K562 (cell line): ENCODE data around the gene SRI. TPM values are rescaled to one million over a fixed set of nuclear protein-coding genes. Genes with fewer than 3 reads are reported as not detected.
A peak's percentile ranks its signal among the peaks of the same experiment; 100 is the strongest.

Experiments used
- EHMT2 ChIP-seq: fragments of 450-650 bp; IDR thresholded peaks from 2 replicates; pipeline ENCODE4 v1.6.1; 2018; ENCODE audit warnings: antibody characterized with exemption
- FOXK1 ChIP-seq: sonication (generic); formaldehyde crosslinking; IDR thresholded peaks from 2 replicates; pipeline ENCODE4 v1.8.0; 2022; ENCODE audit warnings: missing genetic modification reagents, mild to moderate bottlenecking, borderline replicate concordance
- PML ChIP-seq: IDR thresholded peaks from 2 replicates; pipeline ENCODE4 v1.6.1; 2012; ENCODE audit warnings: low read length, inconsistent platforms
- POLR3A ChIP-seq: IDR thresholded peaks from 2 replicates; pipeline ENCODE4 v1.6.1; 2011; ENCODE audit warnings: borderline replicate concordance, mild to moderate bottlenecking, moderate library complexity; ENCODE audit not compliant: insufficient read length, insufficient read depth; ENCODE audit errors: extremely low read depth
- POLR3G ChIP-seq: IDR thresholded peaks from 2 replicates; pipeline ENCODE4 v1.6.1; 2011; ENCODE audit not compliant: insufficient read length, insufficient replicate concordance; ENCODE audit errors: extremely low read depth
- RBM15 ChIP-seq: fragments of 200-400 bp; formaldehyde crosslinking; IDR thresholded peaks from 2 replicates; pipeline ENCODE4 v1.6.1; 2018; ENCODE audit warnings: mild to moderate bottlenecking, low read length, moderate library complexity; ENCODE audit not compliant: insufficient read depth
- RCOR1 ChIP-seq, 2 experiments: IDR thresholded peaks; 2 replicates each; pipeline ENCODE4 v1.6.1; 2012; ENCODE audit warnings: low read depth in 2 of 2, low read length in 2 of 2, borderline replicate concordance in 1 of 2, improper control_type of control experiment in 1 of 2
- STAT5A ChIP-seq: IDR thresholded peaks from 2 replicates; pipeline ENCODE4 v1.6.1; 2012; ENCODE audit warnings: low read length, inconsistent platforms, borderline replicate concordance
- TEAD1 ChIP-seq, 2 experiments: fragments of 450-650 bp in 1 of 2; sonication (generic) in 1 of 2; formaldehyde crosslinking; IDR thresholded peaks; 2 replicates each; pipeline versions ENCODE4 v1.4.0 to v1.8.0; 2020 to 2022; ENCODE audit warnings: mild to moderate bottlenecking in 2 of 2, missing genetic modification reagents in 1 of 2
- ZSCAN29 ChIP-seq: fragments of 450-650 bp; IDR thresholded peaks from 2 replicates; pipeline ENCODE4 v1.6.1; 2017
- polyA plus RNA-seq, 8 experiments: library from polyadenylated mRNA; depleted of rRNA in 4 of 8; stranded (reverse) in 5 of 8; unstranded in 3 of 8; fragments of >200 nt; fragmentation: Nextera tagmentation in 2 of 8; fragmentation: Illumina TruSeq in 1 of 8; extraction: Ambion mirVana in 2 of 8; extraction: Trizol in 1 of 8; gene quantifications; 2 replicates each; pipeline versions ENCODE4 v1.2.1 to v1.2.3, GENCODE V29; 2011 to 2014; ENCODE audit warnings: inconsistent platforms in 1 of 8, missing spikeins in 1 of 8
- total RNA-seq, 7 experiments: library from RNA; depleted of rRNA in 6 of 7; stranded (reverse); fragments of >200 nt in 6 of 7; fragmentation: Illumina TruSeq in 2 of 7; extraction: Trizol in 2 of 7; gene quantifications; 2 replicates each; pipeline versions ENCODE4 v1.2.1 to v1.2.3, GENCODE V29; 2011 to 2021; ENCODE audit warnings: low replicate concordance in 1 of 7
- TF ChIP-seq, protein P1 (sequence below), 2 experiments: IDR thresholded peaks; 2 replicates each; pipeline ENCODE4 v1.6.1; 2011; ENCODE audit warnings: borderline replicate concordance in 1 of 2, control low read depth in 1 of 2, low read depth in 1 of 2, low read length in 1 of 2, mild to moderate bottlenecking in 1 of 2, mixed read lengths in 1 of 2, moderate library complexity in 1 of 2; ENCODE audit not compliant: insufficient read depth in 1 of 2, insufficient read length in 1 of 2, poor library complexity in 1 of 2, severe bottlenecking in 1 of 2; ENCODE audit errors: extremely low read depth in 1 of 2
- TF ChIP-seq, protein P2 (sequence below), 2 experiments: fragments of 450-650 bp; IDR thresholded peaks; 2 replicates each; pipeline ENCODE4 v1.6.1; 2016; ENCODE audit warnings: mild to moderate bottlenecking in 2 of 2, borderline replicate concordance in 1 of 2, low read depth in 1 of 2, moderate library complexity in 1 of 2
- TF ChIP-seq, protein P3 (sequence below): fragments of 250-450 bp; sonication (Bioruptor Pico); IDR thresholded peaks from 2 replicates; pipeline ENCODE4 v1.5.0; 2021; ENCODE audit warnings: mild to moderate bottlenecking, borderline replicate concordance
- TF ChIP-seq, protein P4 (sequence below): fragments of 250-450 bp; sonication (Bioruptor Pico); IDR thresholded peaks from 2 replicates; pipeline ENCODE4 v1.5.1; 2021; ENCODE audit warnings: mild to moderate bottlenecking

Gene SRI
- total and polyA plus RNA-seq, 9 of the 15 experiments (the other 6 are each of a cell fraction or from before 2014, with no cell fraction given): 56.4 to 158 (median 119) TPM

DNA sequence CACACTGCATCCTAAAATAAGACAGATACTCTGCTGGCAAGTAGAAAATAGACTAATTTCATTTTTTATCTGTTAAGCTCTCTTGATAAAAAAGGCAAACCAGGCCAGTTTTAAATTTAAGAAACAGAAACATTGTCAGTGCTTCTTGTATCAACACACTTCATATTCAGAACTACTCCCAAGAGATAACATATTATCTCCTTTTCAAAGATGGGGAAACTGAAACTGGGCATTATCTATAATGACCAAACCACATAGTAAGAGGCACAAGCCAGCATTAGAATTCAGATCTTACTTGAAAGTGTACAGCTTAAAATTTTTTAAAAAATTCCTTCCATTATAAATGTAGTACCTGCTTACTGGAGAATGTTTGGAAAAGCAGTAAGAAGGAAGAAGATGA lies 14.7 kb downstream of the SRI start (continued):
- TF ChIP-seq, protein P1, sequence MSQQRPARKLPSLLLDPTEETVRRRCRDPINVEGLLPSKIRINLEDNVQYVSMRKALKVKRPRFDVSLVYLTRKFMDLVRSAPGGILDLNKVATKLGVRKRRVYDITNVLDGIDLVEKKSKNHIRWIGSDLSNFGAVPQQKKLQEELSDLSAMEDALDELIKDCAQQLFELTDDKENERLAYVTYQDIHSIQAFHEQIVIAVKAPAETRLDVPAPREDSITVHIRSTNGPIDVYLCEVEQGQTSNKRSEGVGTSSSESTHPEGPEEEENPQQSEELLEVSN (IDR thresholded peaks at IDR 0.05; ENCODE audit: borderline replicate concordance in 1 of 2, extremely low read depth in 1 of 2, insufficient read depth in 1 of 2, insufficient read length in 1 of 2, low read depth in 1 of 2, low read length in 1 of 2, poor library complexity in 1 of 2, severe bottlenecking in 1 of 2): no peak
- TF ChIP-seq POLR3A (no peak), EHMT2 (no peak), FOXK1 (CRISPR knock-in tag) (no peak), RBM15 (no peak), ZSCAN29 (no peak), STAT5A (no peak; the same call in 1 of the 2 replicates), PML (peak; percentile 54; the same call in 1 of the 2 replicates), POLR3G (no peak), RCOR1 (IDR thresholded peaks at IDR 0.05; ENCODE audit: borderline replicate concordance in 1 of 2, low read depth in 2 of 2, low read length in 2 of 2) (peak in 1 of 2 experiments; percentile 45; a peak in 1 of 4 replicates), TEAD1 (CRISPR knock-in tag; IDR thresholded peaks at IDR 0.05) (no peak)
- TF ChIP-seq, protein P2, sequence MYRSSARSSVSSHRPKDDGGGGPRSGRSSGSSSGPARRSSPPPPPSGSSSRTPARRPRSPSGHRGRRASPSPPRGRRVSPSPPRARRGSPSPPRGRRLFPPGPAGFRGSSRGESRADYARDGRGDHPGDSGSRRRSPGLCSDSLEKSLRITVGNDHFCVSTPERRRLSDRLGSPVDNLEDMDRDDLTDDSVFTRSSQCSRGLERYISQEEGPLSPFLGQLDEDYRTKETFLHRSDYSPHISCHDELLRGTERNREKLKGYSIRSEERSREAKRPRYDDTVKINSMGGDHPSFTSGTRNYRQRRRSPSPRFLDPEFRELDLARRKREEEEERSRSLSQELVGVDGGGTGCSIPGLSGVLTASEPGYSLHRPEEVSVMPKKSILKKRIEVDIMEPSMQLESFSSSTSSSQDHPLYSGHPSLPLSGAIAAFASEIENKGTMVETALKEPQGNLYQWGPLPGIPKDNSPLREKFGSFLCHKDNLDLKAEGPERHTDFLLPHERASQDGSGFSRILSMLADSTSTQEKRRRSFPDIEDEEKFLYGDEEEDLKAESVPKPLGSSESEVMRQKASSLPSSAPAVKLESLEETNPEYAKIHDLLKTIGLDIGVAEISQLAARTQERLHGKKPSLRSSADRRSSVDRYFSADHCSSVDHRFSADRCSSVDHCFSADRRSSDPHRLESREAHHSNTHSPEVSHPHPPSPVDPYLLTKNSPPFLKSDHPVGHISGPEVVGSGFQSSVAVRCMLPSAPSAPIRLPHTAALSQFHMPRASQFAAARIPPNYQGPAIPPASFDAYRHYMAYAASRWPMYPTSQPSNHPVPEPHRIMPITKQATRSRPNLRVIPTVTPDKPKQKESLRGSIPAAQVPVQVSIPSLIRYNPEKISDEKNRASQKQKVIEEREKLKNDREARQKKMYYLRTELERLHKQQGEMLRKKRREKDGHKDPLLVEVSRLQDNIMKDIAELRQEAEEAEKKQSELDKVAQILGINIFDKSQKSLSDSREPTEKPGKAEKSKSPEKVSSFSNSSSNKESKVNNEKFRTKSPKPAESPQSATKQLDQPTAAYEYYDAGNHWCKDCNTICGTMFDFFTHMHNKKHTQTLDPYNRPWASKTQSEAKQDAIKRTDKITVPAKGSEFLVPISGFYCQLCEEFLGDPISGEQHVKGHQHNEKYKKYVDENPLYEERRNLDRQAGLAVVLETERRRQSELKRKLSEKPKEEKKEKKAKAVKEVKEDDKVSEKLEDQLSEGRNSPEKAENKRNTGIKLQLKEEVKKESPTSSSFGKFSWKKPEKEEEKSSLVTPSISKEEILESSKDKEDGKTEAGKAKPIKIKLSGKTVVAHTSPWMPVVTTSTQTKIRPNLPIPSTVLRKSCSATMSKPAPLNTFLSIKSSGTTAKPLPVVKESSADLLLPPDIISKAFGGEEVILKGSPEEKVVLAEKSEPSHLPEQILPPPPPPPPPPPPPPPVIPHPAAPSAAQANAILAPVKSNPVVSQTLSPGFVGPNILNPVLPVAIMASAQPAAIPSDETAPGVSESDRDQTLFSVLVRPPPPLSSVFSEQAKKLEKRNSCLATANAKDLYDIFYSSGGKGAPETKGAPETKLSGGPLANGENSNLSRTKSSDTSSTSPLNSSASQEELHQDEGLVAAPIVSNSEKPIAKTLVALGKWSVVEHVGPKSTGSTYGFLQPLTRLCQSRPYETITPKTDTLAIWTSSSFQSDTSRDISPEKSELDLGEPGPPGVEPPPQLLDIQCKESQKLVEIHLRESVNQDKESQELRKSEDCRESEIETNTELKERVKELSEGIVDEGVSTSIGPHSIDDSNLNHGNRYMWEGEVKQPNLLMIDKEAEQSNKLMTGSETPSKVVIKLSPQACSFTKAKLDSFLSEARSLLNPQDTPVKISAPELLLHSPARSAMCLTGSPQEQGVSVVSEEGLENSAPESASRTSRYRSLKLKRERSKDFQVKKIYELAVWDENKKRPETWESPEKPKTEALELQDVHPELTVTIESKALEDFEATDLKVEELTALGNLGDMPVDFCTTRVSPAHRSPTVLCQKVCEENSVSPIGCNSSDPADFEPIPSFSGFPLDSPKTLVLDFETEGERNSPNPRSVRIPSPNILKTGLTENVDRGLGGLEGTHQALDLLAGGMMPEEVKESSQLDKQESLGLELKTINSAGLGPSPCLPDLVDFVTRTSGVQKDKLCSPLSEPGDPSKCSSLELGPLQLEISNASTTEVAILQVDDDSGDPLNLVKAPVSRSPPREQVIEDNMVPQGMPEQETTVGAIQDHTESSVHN (IDR thresholded peaks at IDR 0.05; ENCODE audit: borderline replicate concordance in 1 of 2, low read depth in 1 of 2): no peak
- TF ChIP-seq, protein P3, sequence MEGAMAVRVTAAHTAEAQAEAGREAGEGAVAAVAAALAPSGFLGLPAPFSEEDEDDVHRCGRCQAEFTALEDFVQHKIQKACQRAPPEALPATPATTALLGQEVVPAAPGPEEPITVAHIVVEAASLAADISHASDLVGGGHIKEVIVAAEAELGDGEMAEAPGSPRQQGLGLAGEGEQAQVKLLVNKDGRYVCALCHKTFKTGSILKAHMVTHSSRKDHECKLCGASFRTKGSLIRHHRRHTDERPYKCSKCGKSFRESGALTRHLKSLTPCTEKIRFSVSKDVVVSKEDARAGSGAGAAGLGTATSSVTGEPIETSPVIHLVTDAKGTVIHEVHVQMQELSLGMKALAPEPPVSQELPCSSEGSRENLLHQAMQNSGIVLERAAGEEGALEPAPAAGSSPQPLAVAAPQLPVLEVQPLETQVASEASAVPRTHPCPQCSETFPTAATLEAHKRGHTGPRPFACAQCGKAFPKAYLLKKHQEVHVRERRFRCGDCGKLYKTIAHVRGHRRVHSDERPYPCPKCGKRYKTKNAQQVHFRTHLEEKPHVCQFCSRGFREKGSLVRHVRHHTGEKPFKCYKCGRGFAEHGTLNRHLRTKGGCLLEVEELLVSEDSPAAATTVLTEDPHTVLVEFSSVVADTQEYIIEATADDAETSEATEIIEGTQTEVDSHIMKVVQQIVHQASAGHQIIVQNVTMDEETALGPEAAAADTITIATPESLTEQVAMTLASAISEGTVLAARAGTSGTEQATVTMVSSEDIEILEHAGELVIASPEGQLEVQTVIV: no peak
- TF ChIP-seq, protein P4, sequence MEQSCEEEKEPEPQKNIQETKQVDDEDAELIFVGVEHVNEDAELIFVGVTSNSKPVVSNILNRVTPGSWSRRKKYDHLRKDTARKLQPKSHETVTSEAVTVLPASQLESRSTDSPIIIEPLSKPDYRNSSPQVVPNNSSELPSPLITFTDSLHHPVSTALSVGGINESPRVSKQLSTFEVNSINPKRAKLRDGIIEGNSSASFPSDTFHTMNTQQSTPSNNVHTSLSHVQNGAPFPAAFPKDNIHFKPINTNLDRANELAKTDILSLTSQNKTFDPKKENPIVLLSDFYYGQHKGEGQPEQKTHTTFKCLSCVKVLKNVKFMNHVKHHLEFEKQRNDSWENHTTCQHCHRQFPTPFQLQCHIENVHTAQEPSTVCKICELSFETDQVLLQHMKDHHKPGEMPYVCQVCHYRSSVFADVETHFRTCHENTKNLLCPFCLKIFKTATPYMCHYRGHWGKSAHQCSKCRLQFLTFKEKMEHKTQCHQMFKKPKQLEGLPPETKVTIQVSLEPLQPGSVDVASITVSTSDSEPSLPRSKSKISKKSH (CRISPR knock-in tag): no peak
